Heart left ventricle (tissue), 16 donors: Measurements from ENCODE around the gene SLC25A15. TPM values are rescaled to one million over a fixed set of nuclear protein-coding genes. Genes with fewer than 3 reads are reported as not detected.

Experiments
- ATAC-seq, 4 donors: fragments of 200-7000 bp; cut with Tn5 transposase; one replicate each; pipeline ENCODE4 v1.9.1; 2020 to 2022; ENCODE audit warnings: moderate library complexity in 4 of 4, mild to moderate bottlenecking in 3 of 4, moderate number of reproducible peaks in 1 of 4
- DNase-seq, 5 donors: peaks; one replicate each; pipeline ENCODE4 v3.0.0-alpha.2; 2020
- H3K27ac ChIP-seq, 12 donors: fragments of 200-600 bp; sonication (generic) in 4 of 12; one replicate each; pipeline versions ENCODE4 v1.5.0 to v1.8.0; 2016 to 2022; ENCODE audit warnings: mild to moderate bottlenecking in 2 of 12
- H3K27me3 ChIP-seq, 9 donors: fragments of 200-600 bp; sonication (generic) in 2 of 9; one replicate each; pipeline versions ENCODE4 v1.5.1 to v1.8.0; 2016 to 2022; ENCODE audit warnings: mild to moderate bottlenecking in 3 of 9
- H3K36me3 ChIP-seq, 9 donors: fragments of 200-600 bp; sonication (generic) in 2 of 9; one replicate each; pipeline versions ENCODE4 v1.5.0 to v1.8.0; 2018 to 2022; ENCODE audit warnings: mild to moderate bottlenecking in 2 of 9
- H3K4me1 ChIP-seq, 12 donors: fragments of 200-600 bp; sonication (generic) in 4 of 12; one replicate each; pipeline versions ENCODE4 v1.5.0 to v1.8.0; 2016 to 2022; ENCODE audit warnings: mild to moderate bottlenecking in 3 of 12
- H3K4me3 ChIP-seq, 12 donors: fragments of 200-600 bp; sonication (generic) in 4 of 12; one replicate each; pipeline versions ENCODE4 v1.5.0 to v1.8.0; 2017 to 2022; ENCODE audit warnings: mild to moderate bottlenecking in 9 of 12, moderate library complexity in 4 of 12
- H3K9me3 ChIP-seq, 12 donors: fragments of 200-600 bp; sonication (generic) in 4 of 12; one replicate each; pipeline versions ENCODE4 v1.5.0 to v1.8.0; 2016 to 2022; ENCODE audit warnings: mild to moderate bottlenecking in 1 of 12
- CTCF ChIP-seq, 12 donors: fragments of 200-600 bp; sonication (generic) in 4 of 12; IDR thresholded peaks; one replicate each; pipeline versions ENCODE4 v1.5.0 to v1.8.0; 2018 to 2022; ENCODE audit warnings: antibody characterized with exemption in 12 of 12, mild to moderate bottlenecking in 5 of 12
- POLR2A ChIP-seq, 2 donors: fragments of 450-650 bp; IDR thresholded peaks; one replicate each; pipeline ENCODE4 v1.6.1; 2017; ENCODE audit warnings: antibody characterized with exemption in 2 of 2, mild to moderate bottlenecking in 2 of 2, moderate library complexity in 2 of 2
- WGBS, 4 donors: extraction: QIAGEN DNeasy Blood & Tissue Kit in 2 of 4; methylation state at CpG; one replicate each; pipeline versions ENCODE4 v1.1.5 to v1.1.7; 2013 to 2018; 5-methylcytosine and 5-hydroxymethylcytosine counted together
- intact Hi-C, 10 donors: fragments of 100-400 bp; cut with DNase I; formaldehyde crosslinking; loops; one replicate each; pipeline versions ENCODE4 v1.11.1 to v1.14.2; 2022
- polyA plus RNA-seq, 2 donors: library from polyadenylated mRNA; stranded (reverse); fragments of 200-250 nt; gene quantifications; one replicate each; pipeline ENCODE4 v1.2.3, GENCODE V29; 2013
- total RNA-seq, 9 donors: library from RNA; depleted of rRNA in 2 of 9; stranded (reverse); fragments of >200 nt in 2 of 9; fragmentation: NEBNext Ultra II Directional in 3 of 9; extraction: Animal tissue kit (Norgen Biotek cat#: 25700) in 3 of 9; gene quantifications; one replicate each; pipeline versions ENCODE4 v1.1.0 to v1.2.4, GENCODE V29; 2016 to 2023
- donor health status: ischemic (EF 13 %, LVEDD 7.1; RV severe dilation, severe dysfunction).
- donor health status: healthy with polysubstance abuse.
- donor health status: DM: no; HTN: yes; CAD: no.
- donor health status: DM: no; HTN: no; CAD: no.
- donor health status: ischemic (EF 25% LVEDD 6.9; RV normal size, moderate dysfunction).
- donor health status: ischemic (EF 25% LVEDD 5.7; RV mildly dilated, moderate dysfunction).
- donor health status: healthy.
- donor health status: DM: yes; HTN: yes; CAD: no.
- donor health status: ischemic (EF 35%, LVEDD 5.7; RV mildly dilated, moderate dysfunction).
- donor health status: nonischemic (EF 11% LVEDD 7.7; RV severe dilation, severe dysfunction).
- donor health status: DM: yes; HTN: yes; CAD: no.
- donor health status: PGD.
- donor health status: ischemic (EF 29% LVEDD 5.4; RV normal size, mild dysfunction).
- donor health status: nonischemic (EF 23%, LVEDD 6.1; RV moderate dilation, normal function).

The SLC25A15 gene
- total and polyA plus RNA-seq, 11 donors = 0.84 to 10.4 (median 5.1) TPM

- no peaks in the 10 kb centered on the region for H3K27me3 ChIP-seq
- no peaks in the 10 kb centered on the region for H3K36me3 ChIP-seq
- H3K4me1 ChIP-seq = peaks cover 0 to 19% (median 2%) of the 10 kb centered on the region in 12 donors
- H3K4me3 ChIP-seq = peak overlapping the region in 8 of 12 donors; percentile 21 to 54 (median 34)
- peak overlapping the region in 1 of 12 donors; percentile 79 for H3K27ac ChIP-seq
- no peak for DNase-seq
- H3K9me3 ChIP-seq = no peaks in the 10 kb centered on the region
- ATAC-seq = peak; percentile 72 to 87 (median 80)
- WGBS, 4 donors = 12 to 21% (median 15%) methylated on average over 7 of the region's 7 CpGs
- intact Hi-C loops = loop anchor here in 8 of 10 donors (2.0 to 10.0 kb wide), 9 partner anchors 105 to 1095 kb away; partner anchors contain the start of gene WBP4 (in 3 of the 8)
- TF ChIP-seq POLR2A (IDR thresholded peaks at IDR 0.05) (no peak), CTCF (IDR thresholded peaks at IDR 0.05) (peak; percentile 36 to 81 (median 68))
Measured at GRCh38 chr13:40777166-40777808, 12.1 kb upstream of the SLC25A15 start.

- H3K9me3 ChIP-seq = no peaks in the 10 kb centered on the region
- WGBS, 4 donors = 29 to 33% (median 31%) methylated on average over 3 of the region's 3 CpGs
- H3K27ac ChIP-seq = peak overlapping the region in 1 of 12 donors; percentile 79
- peaks cover 0 to 19% (median 2%) of the 10 kb centered on the region in 12 donors for H3K4me1 ChIP-seq
- DNase-seq (no peak), ATAC-seq (peak in 2 of 4 donors; percentile 4 to 21)
- intact Hi-C loops = loop anchor here in 8 of 10 donors (2.0 to 10.0 kb wide), 9 partner anchors 105 to 1095 kb away; partner anchors contain the start of gene WBP4 (in 3 of the 8)
- H3K27me3 ChIP-seq = no peaks in the 10 kb centered on the region
- no peak for TF ChIP-seq POLR2A (IDR thresholded peaks at IDR 0.05)
- TF ChIP-seq CTCF (IDR thresholded peaks at IDR 0.05) = no peak
- H3K36me3 ChIP-seq = no peaks in the 10 kb centered on the region
- H3K4me3 ChIP-seq = no peak overlapping the region
Measured at GRCh38 chr13:40777809-40778175, 11.6 kb upstream of the SLC25A15 start.

GRCh38 chr13:40779049-40779448 is 10.4 kb upstream of the SLC25A15 start:
- Histone ChIP-seq H3K36me3 (no peaks in the 10 kb centered on the region), H3K4me1 (peaks cover 0 to 19% (median 2%) of the 10 kb centered on the region in 12 donors), H3K9me3 (no peaks in the 10 kb centered on the region), H3K27ac (no peak overlapping the region), H3K4me3 (no peak overlapping the region), H3K27me3 (no peaks in the 10 kb centered on the region)
- intact Hi-C loops = loop anchor here in 6 of 10 donors (5.0 to 10.0 kb wide), 8 partner anchors 107 to 1097 kb away; partner anchors contain the start of gene WBP4 (in 3 of the 6)
- ATAC-seq (no peak), DNase-seq (no peak)
- 33 to 42% (median 40%) methylated on average over 4 of the region's 4 CpGs for WGBS, 4 donors
- TF ChIP-seq CTCF (IDR thresholded peaks at IDR 0.05) (no peak), POLR2A (IDR thresholded peaks at IDR 0.05) (no peak)

GRCh38 chr13:40779796-40780285 is 9.6 kb upstream of the SLC25A15 start:
- Histone ChIP-seq H3K27ac (no peak overlapping the region), H3K27me3 (no peaks in the 10 kb centered on the region), H3K4me3 (no peak overlapping the region), H3K4me1 (peaks cover 0 to 19% (median 2%) of the 10 kb centered on the region in 12 donors), H3K9me3 (no peaks in the 10 kb centered on the region), H3K36me3 (no peaks in the 10 kb centered on the region)
- no peak for DNase-seq
- intact Hi-C loops = loop anchor here in 7 of 10 donors (5.0 to 10.0 kb wide), 9 partner anchors 108 to 1745 kb away; partner anchors contain the start of genes WBP4 (in 4 of the 7), NHLRC3 (in 2 of the 7) and PROSER1 (in 2 of the 7)
- no peak for TF ChIP-seq POLR2A (IDR thresholded peaks at IDR 0.05)
- no peak for TF ChIP-seq CTCF (IDR thresholded peaks at IDR 0.05)
- 94 to 97% (median 96%) methylated on average over 5 of the region's 5 CpGs for WGBS, 4 donors
- ATAC-seq = no peak
